ENCODE measurements around the gene BPGM.

GRCh38 chr7:134660961-134661376, 14.3 kb downstream of the BPGM start:
- TF ChIP-seq POLR2A (IDR thresholded peaks at IDR 0.05) (no peak), CTCF (IDR thresholded peaks at IDR 0.05) (no peak)

All from thyroid gland (tissue), 4 donors.